Calu3 (cell line): ENCODE data around the gene ANKRD28. TPM values are rescaled to one million over a fixed set of nuclear protein-coding genes. Genes with fewer than 3 reads are reported as not detected.

ENCODE experiments used
- BruUV-seq: library from RNA; stranded (reverse); fragments of 400-500 nt; replicated peaks from 2 replicates; lab custom pipeline; 2021; lab: Mats Ljungman, UMichigan
- CTCF ChIA-PET: fragments of 300-600 bp; sonication (Branson Sonifier 250); formaldehyde crosslinking; loops from one replicate; lab custom pipeline; 2022; ENCODE audit warnings: antibody characterized with exemption; lab: Charles Lee
- DNase-seq: peaks from one replicate; pipeline ENCODE4 v3.0.0; 2022
- H3K27ac Mint-ChIP-seq: one replicate; pipeline ENCODE4 v1.8.0; 2022; ENCODE audit warnings: mixed read lengths; ENCODE audit not compliant: unreplicated experiment
- H3K27me3 Mint-ChIP-seq: one replicate; pipeline ENCODE4 v1.8.0; 2022; ENCODE audit warnings: mixed read lengths; ENCODE audit not compliant: unreplicated experiment
- H3K36me3 Mint-ChIP-seq: one replicate; pipeline ENCODE4 v1.8.0; 2022; ENCODE audit warnings: mild to moderate bottlenecking, moderate library complexity, mixed read lengths; ENCODE audit not compliant: insufficient read depth, unreplicated experiment
- H3K4me1 Mint-ChIP-seq: one replicate; pipeline ENCODE4 v1.8.0; 2022; ENCODE audit warnings: mild to moderate bottlenecking, low read depth, mixed read lengths; ENCODE audit not compliant: unreplicated experiment
- H3K4me3 Mint-ChIP-seq: one replicate; pipeline ENCODE4 v1.8.0; 2022; ENCODE audit warnings: mild to moderate bottlenecking, low read depth, moderate library complexity, mixed read lengths; ENCODE audit not compliant: unreplicated experiment
- H3K9me3 Mint-ChIP-seq: one replicate; pipeline ENCODE4 v1.8.0; 2022; ENCODE audit warnings: low read depth, mixed read lengths; ENCODE audit not compliant: unreplicated experiment
- intact Hi-C: fragments of 100-400 bp; cut with micrococcal nuclease; formaldehyde crosslinking; loops from one replicate; pipeline ENCODE4 v1.10.0; 2022; ENCODE audit not compliant: unreplicated experiment
- total RNA-seq: library from RNA; stranded (reverse); gene quantifications from 2 replicates; pipeline ENCODE4 v1.2.3, GENCODE V29; 2022
- TF ChIP-seq, protein P1 (sequence below): fragments of 200-600 bp; IDR thresholded peaks from one replicate; pipeline ENCODE4 v1.8.0; 2022; ENCODE audit warnings: antibody characterized with exemption; ENCODE audit not compliant: unreplicated experiment

ANKRD28 gene
- total RNA-seq, 1 experiment from 2014 or later, result 57.7 TPM

DNA sequence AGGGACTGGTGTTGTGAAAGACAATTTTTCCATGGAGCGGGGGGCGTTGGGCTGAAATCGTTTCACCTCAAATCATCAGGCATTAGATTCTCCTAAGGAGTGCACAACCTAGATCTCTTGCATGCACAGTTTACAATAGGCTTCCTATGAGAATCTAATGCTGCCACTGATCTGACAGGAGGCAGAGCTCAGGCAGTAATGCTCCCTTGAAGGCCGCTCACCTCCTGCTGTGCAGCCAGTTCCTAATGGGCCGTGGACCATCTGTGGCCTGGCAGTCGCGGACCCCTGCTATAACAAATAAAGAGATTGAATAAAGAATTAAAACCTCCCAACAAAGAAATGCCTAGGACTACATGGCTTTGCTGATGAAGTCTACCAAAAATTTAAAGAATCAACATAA, 25.3 kb upstream of the ANKRD28 start:
- CTCF ChIA-PET, result no interaction called here
- Mint-ChIP-seq H3K36me3 (no peaks in the 10 kb centered on the region), H3K27me3 (no peaks in the 10 kb centered on the region), H3K27ac (no peak overlapping the region), H3K9me3 (no peaks in the 10 kb centered on the region), H3K4me1 (peaks cover 8% of the 10 kb centered on the region), H3K4me3 (no peak overlapping the region)
- no TSS peak for BruUV-seq
- intact Hi-C loops, result no loop called here
- TF ChIP-seq, protein P1, sequence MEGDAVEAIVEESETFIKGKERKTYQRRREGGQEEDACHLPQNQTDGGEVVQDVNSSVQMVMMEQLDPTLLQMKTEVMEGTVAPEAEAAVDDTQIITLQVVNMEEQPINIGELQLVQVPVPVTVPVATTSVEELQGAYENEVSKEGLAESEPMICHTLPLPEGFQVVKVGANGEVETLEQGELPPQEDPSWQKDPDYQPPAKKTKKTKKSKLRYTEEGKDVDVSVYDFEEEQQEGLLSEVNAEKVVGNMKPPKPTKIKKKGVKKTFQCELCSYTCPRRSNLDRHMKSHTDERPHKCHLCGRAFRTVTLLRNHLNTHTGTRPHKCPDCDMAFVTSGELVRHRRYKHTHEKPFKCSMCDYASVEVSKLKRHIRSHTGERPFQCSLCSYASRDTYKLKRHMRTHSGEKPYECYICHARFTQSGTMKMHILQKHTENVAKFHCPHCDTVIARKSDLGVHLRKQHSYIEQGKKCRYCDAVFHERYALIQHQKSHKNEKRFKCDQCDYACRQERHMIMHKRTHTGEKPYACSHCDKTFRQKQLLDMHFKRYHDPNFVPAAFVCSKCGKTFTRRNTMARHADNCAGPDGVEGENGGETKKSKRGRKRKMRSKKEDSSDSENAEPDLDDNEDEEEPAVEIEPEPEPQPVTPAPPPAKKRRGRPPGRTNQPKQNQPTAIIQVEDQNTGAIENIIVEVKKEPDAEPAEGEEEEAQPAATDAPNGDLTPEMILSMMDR, result no peak
- DNase-seq, result no peak

DNA sequence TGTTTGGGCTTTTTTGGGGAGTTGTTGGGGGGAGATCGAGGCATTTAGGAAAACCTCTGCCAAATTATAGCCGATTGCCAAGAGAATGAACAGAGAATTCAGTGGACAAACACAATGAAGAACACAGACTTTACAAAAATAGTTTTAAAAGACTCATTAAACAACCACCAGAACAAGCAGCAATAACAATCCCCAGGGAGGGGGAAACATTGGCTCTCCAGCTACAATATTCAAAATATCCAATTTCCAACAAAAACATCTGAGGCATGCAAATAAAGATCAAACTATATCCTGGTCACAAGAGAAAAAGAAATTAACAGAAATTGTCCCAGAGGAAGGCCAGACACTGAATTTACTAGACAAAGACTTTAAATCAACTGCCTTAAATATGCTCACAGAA, 24.5 kb upstream of the ANKRD28 start:
- TF ChIP-seq, protein P1, result no peak

DNA sequence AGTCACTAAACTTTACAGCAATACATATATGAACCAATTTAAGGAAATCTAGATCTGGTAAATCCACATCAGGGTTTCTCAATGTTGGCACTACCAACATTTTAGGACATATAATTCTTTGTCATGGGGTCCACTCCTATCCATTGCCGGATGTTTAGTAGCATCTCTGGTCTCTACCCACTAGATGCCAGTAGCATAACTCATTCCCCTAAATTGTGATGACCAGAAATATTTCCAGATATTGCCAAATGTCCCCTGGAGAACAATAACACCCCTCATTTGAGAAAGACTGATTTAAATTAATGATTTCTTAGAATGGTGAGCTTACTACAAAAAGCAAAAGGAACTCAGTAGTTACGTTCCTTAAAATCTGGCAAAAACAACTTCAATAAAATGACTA, 23.1 kb upstream of the ANKRD28 start:
- Mint-ChIP-seq H3K9me3 (no peaks in the 10 kb centered on the region), H3K27me3 (no peaks in the 10 kb centered on the region), H3K4me1 (peaks cover 17% of the 10 kb centered on the region), H3K4me3 (no peak overlapping the region), H3K27ac (no peak overlapping the region), H3K36me3 (no peaks in the 10 kb centered on the region)
- TF ChIP-seq, protein P1, result no peak
- no TSS peak for BruUV-seq
- intact Hi-C loops, result no loop called here
- DNase-seq, result no peak
- CTCF ChIA-PET, result no interaction called here

More for the DNA sequence above, 24.5 kb upstream of the ANKRD28 start:
- Mint-ChIP-seq H3K9me3 (no peaks in the 10 kb centered on the region), H3K27me3 (no peaks in the 10 kb centered on the region), H3K27ac (no peak overlapping the region), H3K4me1 (peaks cover 10% of the 10 kb centered on the region), H3K4me3 (no peak overlapping the region), H3K36me3 (no peaks in the 10 kb centered on the region)
- intact Hi-C loops, result no loop called here
- CTCF ChIA-PET, result interaction anchor here (0.5 kb wide), 1 partner anchor 20 kb away, joined by 3 read pairs; no protein-coding TSS in a partner anchor
- DNase-seq, result no peak
- BruUV-seq, result no TSS peak

DNA sequence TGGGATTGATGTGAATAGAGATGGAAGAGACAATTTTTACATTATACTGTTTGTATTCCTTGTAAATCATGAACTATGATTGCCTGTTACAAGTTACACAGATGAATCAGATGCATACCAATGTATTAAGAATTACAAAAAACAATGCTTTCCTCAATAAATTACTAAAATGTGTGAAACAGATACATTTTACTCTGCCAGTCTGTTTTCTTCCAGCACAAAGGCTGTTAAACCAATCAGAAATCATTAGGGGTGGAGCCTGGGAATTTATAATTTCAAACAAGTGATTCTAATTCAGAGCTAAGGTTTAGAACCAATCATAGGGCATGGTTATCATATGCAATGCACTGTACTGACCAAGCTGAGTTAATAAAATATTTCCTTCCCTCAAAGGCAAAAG, 21.8 kb upstream of the ANKRD28 start:
- intact Hi-C loops, result no loop called here
- no peak for DNase-seq
- CTCF ChIA-PET, result no interaction called here
- TF ChIP-seq, protein P1, result no peak
- H3K4me3 Mint-ChIP-seq, result no peak overlapping the region
- H3K27me3 Mint-ChIP-seq, result no peaks in the 10 kb centered on the region
- no peaks in the 10 kb centered on the region for H3K36me3 Mint-ChIP-seq
- H3K27ac Mint-ChIP-seq, result no peak overlapping the region
- no peaks in the 10 kb centered on the region for H3K9me3 Mint-ChIP-seq
- BruUV-seq, result no TSS peak
- peaks cover 17% of the 10 kb centered on the region for H3K4me1 Mint-ChIP-seq
